Renal cortical epithelial cell (primary cell): Measurements from ENCODE around the gene ZNF575. TPM values are rescaled to one million over a fixed set of nuclear protein-coding genes. Genes with fewer than 3 reads are reported as not detected.
A peak's percentile ranks its signal among the peaks of the same experiment; 100 is the strongest.

ENCODE experiments used
- DNase-seq: peaks from one replicate; pipeline ENCODE4 v3.0.0-alpha.2; 2011; ENCODE audit warnings: low read depth
- total RNA-seq: library from RNA; depleted of rRNA; stranded (reverse); fragments of >200 nt; gene quantifications from 2 replicates; pipeline ENCODE4 v1.2.3, GENCODE V29; 2014

Gene ZNF575, protein sequence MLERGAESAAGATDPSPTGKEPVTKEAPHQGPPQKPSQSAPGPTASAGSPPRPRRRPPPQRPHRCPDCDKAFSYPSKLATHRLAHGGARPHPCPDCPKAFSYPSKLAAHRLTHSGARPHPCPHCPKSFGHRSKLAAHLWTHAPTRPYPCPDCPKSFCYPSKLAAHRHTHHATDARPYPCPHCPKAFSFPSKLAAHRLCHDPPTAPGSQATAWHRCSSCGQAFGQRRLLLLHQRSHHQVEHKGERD
- 0.25 TPM in 1 of 2 replicates, not detected in the other for total RNA-seq

DNA sequence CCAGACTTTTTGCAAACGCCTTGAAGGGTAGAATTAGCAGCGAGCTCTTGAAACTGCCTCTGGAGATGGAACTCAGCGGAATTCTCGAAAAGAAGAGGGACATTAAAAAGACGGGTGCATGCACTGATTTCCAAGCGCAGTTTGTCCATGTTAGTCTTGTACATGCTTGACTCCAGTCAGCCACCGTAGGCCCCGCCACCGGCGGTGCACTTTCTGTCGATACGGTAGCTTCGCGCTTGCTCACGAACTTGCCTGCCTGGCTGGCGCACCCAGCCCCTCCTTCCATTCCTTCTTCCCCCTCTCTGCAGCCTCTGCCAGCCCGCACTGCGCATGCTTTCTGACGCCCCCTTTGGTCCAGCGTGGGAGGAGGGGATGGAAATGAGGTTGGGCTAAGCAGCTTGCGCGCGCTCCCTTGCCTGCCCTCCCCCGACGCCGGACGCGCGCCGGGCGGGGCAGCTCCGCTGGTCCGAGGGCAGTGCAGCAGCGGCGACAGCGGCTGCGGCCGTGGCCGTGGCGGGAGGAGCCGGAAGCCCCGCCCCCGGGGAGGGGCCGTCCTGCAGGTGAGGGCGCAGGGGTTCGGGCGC is at the start of gene ZNF575:
Gene ZNF575 (plus strand): TSS at position 227 of the 584 bp plus-strand sequence. CDS start 1,235 bp downstream, outside the sequence.
- peak; percentile 82 for DNase-seq

DNA sequence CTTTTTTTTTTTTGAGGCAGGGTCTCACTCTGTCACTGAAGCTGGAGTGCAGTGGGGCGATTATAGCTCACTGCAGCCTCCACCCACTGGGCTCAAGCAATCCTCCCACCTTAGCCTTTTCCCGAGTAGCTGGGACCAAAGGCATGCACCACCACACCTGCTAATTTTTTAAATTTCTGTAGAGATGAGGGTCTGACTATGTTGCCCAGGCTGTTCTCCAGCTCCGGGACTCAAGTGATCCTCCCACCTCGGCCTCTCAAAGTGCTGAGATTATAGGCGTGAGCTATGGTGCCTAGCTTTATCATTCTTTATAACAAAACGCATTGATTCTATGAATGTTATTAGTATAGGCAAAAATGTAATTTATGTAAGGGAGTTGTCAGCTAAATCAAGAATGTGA is 49.7 kb upstream of the ZNF575 start:
- DNase-seq: no peak

DNA sequence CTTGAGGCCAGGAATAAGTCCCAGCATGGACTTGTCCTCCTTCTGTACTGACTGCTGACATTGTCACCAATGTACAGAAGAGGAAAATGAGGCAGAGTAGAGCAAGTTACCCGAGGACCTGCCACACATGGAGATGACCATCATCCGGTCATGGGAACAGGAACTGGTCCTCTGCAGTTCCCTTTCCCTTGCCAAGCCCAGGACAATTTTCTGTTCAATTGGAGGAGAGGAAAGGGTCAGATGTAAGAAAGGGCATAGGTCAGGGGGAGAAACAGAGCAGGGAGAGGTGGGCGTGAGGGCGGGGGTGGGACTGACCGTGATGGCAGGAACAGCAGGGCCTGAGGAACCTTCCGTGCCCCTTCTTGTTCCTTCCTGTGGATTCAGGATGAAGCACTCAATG is 47.0 kb upstream of the ZNF575 start:
- no peak for DNase-seq

DNA sequence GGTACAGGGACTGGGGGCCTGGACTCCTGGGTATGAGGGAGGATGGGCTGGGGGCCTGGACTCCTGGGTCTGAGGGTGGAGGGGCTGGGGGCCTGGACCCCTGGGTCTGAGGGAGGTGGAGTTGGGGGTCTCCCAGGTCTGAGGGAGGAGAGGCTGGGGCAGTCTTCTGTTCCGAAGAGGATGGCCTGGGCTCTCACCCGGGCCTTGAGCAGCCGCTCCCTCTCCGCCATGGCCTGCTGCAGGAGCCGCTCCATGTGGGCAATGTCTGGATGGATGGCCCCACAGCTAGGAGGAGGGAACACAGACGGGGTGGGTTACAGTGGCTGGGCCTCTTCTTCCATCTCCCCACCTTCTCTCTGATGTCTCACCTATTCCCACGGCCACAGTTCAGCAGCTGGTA is 46.6 kb upstream of the ZNF575 start:
- no peak for DNase-seq

DNA sequence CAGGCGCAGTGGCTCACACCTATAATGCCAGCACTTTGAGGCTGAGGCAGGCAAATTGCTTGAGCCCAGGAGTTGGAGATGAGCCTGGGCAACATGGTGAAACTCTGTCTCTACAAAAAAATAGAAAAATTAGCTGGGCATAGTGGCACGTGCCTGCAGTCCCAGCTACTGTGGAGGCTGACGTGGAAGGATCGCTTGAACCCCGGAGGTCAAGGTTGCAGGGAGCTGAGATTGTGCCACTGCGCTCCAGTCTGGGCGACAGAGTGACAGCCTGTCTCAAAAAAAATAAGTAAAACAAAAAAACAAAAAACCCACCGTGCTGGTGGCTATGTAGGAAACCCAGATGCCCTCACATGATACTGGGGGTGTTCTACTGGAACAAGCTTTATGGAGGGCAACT is 44.8 kb upstream of the ZNF575 start:
- no peak for DNase-seq

DNA sequence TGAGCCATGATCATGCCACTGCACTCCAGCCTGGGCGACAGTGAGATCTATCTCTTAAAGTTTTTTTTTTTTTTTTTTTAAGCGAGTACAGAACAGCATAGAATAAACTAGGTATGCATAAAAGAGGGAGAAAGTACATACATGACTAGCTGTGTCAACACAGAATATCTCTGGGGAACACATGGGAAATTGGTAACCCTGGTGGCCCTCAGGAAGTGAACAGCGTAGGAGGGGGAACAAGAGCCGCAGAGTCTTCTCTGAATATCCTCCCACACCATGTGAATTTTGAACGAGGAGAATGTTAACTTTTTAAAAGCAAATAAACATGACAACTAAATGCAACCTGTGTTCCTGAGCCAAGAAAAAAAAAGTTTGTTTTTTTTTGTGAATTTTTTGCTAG is 43.7 kb upstream of the ZNF575 start:
- no peak for DNase-seq

DNA sequence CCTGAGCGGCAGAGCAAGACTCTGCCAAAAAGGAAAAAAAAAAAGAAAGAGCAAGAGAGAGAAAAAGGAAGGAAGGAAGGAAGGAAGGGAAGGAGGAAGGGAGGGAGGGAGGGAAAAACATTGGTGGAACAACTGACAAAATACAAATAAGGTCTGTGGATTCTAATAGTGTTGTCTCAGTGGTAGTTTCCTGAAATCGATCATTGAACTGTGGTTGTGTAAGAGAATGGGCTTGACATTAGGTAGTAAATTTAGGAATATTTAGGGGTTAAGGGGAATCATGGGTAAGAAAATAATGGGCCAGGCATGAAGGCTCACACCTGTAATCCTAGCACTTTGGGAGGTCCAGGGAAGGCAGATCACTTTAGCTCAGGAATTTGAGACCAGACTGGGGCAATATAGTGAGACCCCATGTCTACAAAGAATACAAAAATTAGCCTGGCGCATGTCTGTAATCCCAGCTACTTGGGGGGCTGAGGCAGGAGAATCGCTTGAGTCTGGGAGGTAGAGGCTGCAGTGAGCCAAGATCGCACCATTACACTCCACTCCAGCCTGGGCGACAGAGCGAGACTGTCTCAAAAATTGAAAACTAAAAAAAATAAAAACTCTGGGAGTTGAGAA is 42.9 kb upstream of the ZNF575 start:
- no peak for DNase-seq

DNA sequence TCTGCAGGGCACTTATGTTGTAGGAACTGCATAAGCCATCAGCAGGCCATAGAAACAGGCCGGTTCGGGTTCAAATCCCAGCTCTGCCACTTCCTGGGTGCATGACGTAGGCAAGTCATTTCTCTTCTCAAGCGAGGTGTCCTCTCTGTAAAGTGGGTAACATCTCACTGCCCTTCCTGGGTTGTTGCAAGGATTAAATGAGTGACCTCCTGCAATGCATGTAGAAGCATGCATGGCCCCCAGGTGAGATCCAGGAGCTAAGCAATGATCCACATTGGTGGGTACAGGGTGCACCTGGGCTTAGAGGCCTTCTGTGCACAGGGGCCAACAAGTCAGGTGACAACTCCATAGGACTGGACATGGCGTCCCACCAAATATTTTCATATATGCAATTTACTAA is 42.2 kb upstream of the ZNF575 start:
- no peak for DNase-seq

DNA sequence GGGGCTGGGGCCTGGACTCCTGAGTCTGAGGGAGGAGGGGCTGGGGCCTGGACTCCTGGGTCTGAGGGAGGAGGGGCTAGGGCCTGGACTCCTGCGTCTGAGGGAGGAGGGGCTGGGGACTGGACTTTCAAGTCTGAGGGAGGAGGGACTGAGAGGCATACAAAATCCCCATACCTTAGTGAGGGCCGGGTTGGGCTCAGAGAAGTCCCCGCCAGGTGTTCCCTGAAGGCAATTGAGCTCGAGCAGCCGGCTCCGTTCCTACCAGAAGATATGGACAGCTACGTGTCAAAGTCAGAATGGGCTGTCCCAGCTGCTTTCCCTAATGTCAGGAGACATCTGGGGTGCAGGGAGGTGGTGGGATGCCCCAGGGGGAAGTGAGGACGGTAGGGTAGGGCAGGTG is 37.9 kb upstream of the ZNF575 start:
- no peak for DNase-seq

DNA sequence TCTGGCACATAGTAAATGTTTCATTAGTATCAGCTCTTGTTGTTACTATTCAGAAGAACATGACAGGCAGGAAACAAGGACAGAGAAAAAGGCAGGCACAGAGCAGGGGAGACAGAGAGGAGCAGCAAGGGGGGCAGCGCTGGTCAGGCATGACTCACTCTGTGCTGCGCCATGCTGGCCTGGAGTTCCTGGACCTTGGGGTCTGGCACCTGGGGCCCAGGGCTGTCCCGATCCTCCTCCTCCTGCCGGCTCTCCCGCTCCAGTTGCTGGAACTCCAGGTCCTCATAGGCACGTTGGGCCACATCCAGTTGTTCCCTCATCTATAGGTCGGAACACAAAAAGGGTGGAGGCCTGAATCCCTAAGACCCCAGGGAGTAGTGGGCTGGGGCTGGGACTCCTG is 36.0 kb upstream of the ZNF575 start:
- DNase-seq: no peak

DNA sequence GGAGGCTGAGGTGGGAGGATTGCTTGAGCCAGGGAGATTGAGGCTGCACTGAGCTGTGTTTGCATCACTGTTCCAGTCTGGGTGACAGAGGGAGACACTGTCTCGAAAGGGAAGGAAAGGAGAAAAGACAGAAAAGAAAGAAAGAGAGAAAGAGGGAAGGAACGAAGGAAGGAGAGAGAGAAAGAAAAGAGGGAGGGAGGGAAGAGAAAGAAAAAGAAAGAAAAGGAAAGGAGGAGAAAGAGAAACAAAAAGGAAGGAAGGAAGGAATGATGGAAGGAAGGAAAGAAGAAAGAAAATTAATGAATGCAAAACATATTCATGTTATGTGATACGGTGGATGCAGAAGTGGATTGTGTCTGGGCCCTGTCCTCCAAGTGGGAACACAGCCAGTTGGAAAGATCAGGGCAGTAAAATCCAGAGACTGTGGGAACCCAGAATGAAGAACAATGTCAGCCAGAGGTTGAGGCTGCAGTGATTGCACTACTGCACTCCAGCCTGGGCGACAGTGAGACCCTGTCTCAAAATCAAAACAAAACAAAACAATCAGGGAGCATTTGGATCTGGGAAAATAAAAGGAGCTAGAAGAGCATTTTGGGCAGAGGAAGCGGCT is 34.6 kb upstream of the ZNF575 start:
- no peak for DNase-seq

DNA sequence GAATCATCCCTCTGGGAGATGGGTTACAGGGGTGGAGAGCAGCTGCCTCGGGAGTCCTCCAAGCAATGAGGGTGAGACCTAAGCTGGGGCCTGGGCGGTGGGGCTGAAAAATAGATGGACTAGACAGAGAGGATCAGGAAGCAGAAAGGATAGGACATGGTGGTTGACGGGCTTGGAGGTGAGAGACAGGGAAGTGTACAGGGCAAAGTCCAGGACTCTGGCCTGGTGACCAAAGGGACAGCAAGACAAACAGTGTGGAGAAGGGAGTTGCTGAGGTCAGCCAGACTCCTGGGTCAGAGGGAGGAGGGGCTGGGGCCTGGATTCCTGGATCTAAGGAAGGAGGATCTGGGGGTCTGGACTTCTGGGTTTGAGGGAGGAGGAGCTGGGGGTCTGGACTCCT is 33.9 kb upstream of the ZNF575 start:
- DNase-seq: no peak

DNA sequence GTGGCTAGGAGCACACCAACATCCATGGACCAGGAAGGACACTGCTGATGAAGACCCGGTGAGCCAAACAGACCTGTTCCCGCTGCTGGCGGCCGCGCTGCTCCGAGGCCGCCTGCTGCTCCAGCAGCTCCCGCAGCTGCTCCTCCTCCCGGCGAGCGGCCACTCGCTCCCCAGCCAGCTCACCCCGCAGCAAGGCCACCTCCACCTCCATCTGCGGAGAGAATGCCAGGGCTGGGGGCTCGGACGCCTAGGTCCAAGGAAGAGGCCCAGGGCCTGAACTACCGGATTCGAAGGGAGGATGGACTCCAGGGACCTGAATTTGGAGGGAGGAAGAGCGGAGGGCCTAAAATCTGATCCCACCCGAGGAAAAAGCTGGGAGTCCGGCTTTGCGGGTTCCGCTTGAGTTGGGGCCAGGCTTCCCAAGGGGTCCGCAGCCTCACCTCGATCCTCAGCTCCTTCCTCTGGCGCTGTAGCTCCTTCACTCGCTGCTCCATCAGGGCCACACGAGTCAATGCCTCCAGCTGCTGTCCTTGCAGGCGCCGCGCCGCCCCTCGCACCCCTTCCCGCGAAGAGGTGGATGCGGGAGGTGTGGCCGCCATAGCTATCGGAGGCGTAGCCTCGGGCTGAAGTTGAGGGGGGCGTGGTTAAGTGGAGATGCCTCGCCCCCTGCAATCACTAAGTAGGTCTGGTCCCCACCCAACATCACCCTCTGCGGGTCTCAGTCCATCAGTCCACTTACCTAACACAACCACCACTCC is 31.1 kb upstream of the ZNF575 start:
- no peak for DNase-seq

DNA sequence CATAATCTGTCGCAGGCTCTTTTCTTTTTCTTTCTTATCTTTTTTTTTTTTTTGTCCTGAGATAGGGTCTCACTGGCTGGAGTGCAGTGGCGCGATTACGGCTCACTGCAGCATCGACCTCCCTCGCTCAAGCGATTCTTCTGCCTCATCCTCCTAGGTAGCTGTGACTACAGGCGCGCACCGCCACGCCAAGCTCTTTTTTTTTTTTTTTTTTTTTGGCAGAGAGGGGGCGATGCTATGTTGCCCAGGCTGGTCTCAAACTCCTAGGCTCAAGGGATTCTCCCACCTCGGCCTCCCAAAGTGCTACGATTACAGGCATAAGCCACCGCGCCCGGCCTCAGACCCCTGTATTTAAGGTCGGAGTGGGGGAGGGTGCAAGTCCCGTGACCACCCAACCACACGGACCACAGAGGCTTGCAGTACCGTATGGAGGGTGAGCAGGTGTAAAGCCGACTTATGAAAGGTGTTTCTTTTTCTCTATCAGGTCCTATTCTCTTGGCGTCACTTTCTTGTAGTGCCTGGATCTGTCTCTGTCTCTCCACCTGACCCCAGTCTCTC is 30.5 kb upstream of the ZNF575 start:
- no peak for DNase-seq

DNA sequence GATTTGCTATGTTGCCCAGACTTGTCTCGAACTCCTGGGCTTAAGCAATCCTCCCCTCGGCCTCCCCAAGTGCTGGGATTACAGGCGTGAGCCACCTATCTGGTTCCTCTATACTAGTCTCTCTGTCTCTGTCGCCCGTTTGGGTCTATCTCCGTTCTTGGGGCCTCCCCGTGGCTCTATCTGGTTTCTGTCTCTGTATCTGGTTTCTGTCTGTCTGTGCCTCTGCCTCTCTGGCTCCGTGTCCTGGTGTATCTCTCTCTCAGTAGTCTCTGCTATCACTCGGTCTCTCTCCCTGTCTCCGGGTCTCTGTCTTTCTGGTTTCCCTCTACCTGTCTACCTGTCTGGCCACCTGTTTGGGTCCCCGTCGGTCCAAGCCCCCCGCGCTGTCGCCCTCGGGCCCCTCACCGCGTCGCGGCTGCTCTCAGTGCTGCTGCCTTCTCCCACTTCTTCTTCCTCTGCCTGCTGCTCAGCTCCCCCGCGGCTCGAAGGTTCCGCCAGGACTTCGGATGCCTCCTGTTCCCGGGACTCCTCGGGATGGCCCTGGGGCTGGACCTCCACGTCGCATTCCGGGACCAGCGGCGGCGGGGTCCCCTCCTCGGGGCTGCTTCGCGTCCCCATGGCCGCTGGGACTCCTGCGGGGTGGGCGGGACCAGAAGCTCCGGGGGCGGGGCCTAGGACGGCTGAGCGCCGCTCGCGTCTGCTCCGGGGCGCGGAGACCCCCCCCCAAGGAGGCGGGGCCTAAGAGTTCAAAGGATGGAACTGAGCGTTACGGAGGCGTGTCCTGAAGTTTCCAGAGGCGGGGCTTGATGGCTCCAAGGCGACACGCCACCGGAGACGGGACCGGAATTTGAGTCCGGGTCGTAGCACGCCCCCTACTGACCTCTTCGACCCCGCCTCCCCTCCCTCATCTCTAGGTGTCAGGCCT is 29.2 kb upstream of the ZNF575 start:
- peak; percentile 80 for DNase-seq

DNA sequence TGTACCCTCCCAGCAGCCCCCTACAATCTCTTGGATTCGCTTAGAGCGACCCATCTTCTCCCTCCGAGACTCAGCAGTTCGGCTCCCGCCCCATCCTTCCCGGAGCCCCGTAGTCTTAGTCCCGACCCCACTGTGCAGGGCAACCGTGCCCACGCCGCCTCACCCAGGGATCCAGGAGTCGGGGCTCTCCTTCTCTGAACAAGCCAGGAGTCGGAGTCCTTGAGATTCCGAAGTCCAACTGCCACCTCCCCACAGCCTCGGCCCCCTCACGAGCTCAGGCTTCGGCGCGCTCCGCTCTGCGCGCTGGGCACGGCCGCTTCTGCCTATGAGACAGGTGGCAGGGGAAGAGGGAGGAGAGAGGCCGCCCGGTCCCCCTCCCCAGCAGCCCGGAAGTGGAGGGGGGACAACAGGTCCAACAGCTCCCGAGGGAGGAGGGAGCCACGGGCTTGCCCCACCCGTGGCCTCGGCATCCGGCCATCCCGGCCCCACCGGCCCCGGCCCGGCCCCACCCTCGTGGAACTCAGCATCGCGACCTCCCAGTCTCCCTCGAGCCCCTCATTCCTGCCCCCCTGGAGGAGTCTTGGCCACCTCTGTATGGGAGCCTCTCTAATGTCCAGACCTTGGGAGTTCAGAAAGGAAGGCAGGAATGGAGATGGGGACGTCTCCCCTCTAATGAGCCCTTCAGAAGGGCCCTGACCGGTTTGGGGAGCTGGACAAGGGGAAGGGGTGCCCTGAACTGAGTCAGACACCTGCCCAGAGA is 28.4 kb upstream of the ZNF575 start, which contains the start of gene PHLDB3:
Gene PHLDB3 (minus strand): TSS at position 321 of the 760 bp plus-strand sequence. CDS start 628 bp downstream, outside the sequence.
- peak; percentile 2 for DNase-seq

DNA sequence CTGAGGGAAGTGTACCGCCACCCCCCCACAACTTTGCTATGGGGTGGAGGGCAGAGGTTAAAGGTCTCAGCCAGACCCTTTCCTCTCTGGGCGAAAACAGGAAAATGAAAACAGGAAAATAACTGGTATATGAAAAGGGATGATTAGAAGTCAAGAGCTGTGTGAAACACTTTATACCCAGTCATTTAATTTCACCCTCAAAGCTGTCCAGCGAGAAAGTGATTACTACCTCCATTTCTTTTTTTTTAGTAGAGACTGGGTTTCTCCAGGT is 27.9 kb upstream of the ZNF575 start:
- DNase-seq: no peak

DNA sequence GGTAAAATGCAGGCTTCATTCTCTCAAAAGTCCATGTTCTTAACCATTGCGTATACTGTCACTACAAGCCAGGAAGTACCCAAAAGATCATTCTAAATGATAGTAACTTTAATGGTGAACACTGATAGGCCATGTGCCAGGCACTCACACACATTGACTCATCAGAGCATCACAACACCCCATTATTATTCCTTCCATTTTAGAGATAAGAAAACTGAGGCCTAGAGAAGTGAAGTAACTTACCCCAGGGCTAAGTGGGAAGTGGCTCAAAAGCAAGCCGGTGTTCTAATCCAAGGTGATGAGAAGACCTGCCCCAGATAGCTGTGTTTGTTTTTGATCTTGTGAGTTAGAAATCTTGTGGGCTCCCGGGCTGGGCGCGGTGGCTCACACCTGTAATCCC is 27.0 kb upstream of the ZNF575 start:
- DNase-seq: no peak

DNA sequence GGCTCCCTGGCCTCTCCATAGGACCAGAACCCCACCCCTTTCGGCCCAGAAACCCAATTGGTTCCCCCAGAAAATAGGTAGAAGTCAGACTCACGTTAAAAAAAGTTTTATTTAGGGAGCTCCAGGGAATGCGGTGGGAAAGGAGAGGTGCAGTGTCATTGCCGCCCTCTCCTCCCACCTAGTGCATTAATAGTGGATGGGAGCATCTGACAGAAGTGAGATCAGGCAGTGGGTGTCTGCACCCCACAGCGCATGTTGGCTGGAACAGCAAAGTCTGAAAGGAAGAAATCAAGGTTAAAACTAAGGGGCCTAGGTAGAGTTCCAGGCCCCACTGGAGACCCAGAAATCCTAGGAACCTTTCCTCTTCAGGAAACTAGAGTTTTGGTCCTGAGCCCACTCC is 26.4 kb upstream of the ZNF575 start:
- DNase-seq: no peak

DNA sequence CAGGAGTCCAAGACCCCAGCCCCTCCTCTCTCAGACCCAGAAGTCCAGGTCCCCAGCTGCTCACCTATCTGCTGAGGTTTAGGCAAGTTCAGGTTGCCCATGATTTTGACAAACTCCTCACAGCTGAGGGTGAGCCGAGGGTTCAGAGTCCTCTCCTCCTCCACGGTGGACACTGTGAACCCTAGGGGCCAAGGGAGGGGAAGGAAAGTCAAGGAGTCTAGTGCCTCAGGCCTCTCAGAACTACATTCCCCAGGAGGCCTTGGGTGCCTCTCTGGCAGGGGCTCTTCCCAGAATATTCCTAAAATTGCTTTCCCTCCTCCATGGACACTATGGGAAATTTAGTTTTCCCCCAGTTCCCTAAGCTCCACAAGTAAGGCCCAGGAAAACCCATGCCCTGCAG is 25.1 kb upstream of the ZNF575 start:
- DNase-seq: no peak
